ENCODE results near the gene PHF21A.

PHF21A gene

GRCh38 chr11:45930031-45930794 lies 191.0 kb downstream of the PHF21A start:
- Histone ChIP-seq H3K27me3 (ENCODE audit: control insufficient read depth, insufficient read depth, low read length) (no peaks in the 10 kb centered on the region), H3K9me3 (ENCODE audit: control insufficient read depth, insufficient read depth, low read length) (no peaks in the 10 kb centered on the region), H3K4me1 (ENCODE audit: control insufficient read depth, insufficient read depth, low read length) (no peaks in the 10 kb centered on the region), H3K36me3 (ENCODE audit: control insufficient read depth, insufficient read depth, low read length) (peaks cover 38% of the 10 kb centered on the region), H3K4me3 (ENCODE audit: low read length) (no peak overlapping the region), H3K27ac (ENCODE audit: low read length) (no peak overlapping the region)
- WGBS (ENCODE audit: insufficient coverage, insufficient read length): no CpG with 5 or more reads among the region's 14 CpGs
- DNase-seq (ENCODE audit: low read depth, low spot score): no peak

DNA sequence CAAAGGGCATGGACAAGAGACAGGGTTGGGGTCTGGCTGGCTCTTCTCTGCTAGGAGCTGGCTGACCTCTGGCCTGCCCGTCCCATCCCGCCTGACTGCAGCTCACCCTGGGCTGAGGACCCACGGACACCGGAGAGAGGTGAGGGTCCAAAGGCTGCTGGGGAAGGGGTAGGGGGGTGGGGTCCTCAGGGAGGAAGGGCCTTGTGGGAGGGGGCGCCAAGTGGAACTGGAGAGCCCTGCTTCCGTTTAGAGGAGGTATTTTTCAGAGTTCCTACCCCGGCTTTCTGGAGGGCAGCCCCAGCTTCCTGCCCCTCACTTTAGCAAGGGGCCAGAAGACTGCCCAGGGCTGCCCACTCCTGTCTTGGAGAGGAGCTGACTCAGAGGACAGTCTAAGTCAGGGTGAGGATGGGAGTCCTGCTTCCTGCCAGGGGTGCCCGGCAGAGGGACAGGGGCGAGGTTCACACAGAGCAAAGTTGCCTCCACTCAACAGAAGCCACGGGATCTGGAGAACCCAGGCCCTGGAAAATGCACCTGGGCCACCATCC lies 191.7 kb downstream of the PHF21A start:
- H3K36me3 ChIP-seq (ENCODE audit: control insufficient read depth, insufficient read depth, low read length): peaks cover 34% of the 10 kb centered on the region
- H3K4me1 ChIP-seq (ENCODE audit: control insufficient read depth, insufficient read depth, low read length): no peaks in the 10 kb centered on the region
- H3K9me3 ChIP-seq (ENCODE audit: control insufficient read depth, insufficient read depth, low read length): no peaks in the 10 kb centered on the region
- H3K27ac ChIP-seq (ENCODE audit: low read length): no peak overlapping the region
- H3K4me3 ChIP-seq (ENCODE audit: low read length): no peak overlapping the region
- H3K27me3 ChIP-seq (ENCODE audit: control insufficient read depth, insufficient read depth, low read length): no peaks in the 10 kb centered on the region
- no peak for DNase-seq (ENCODE audit: low read depth, low spot score)
- no CpG with 5 or more reads among the region's 10 CpGs for WGBS (ENCODE audit: insufficient coverage, insufficient read length)

DNA sequence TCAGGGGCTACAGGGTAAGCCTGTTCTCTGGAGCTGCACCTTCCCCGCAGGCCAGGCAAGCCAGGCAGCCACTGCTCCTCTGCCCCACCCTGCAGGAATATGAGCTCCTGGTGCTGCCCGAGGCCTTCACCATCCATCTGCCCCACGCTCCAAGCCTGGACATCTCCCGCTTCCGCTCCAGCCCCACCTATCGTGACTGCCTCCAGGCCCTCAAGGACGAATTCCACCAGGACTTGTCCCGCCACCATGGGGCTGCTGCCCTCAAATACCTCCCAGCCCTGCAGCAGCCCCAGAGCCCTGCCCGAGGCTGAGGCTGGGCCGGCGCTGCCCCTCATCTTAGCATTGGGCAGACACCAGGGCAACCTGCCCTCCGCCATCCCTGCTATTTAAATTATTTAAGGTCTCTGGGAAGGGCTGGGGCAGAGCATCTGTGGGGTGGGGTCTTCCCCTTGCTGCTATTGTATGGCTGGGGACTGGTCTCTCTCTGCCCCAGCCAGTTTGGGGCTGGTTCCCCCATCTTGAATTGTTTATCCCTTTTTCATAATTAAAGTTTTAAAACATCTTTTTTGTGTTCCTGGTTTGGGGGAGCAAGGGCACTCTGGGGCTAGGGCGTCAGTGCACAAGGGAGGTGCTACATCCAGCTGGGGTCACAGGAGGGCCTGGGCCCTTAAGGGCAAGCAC lies 192.6 kb downstream of the PHF21A start:
- no peak for DNase-seq (ENCODE audit: low read depth, low spot score)
- Histone ChIP-seq H3K4me1 (ENCODE audit: control insufficient read depth, insufficient read depth, low read length) (no peaks in the 10 kb centered on the region), H3K27ac (ENCODE audit: low read length) (no peak overlapping the region)

DNA sequence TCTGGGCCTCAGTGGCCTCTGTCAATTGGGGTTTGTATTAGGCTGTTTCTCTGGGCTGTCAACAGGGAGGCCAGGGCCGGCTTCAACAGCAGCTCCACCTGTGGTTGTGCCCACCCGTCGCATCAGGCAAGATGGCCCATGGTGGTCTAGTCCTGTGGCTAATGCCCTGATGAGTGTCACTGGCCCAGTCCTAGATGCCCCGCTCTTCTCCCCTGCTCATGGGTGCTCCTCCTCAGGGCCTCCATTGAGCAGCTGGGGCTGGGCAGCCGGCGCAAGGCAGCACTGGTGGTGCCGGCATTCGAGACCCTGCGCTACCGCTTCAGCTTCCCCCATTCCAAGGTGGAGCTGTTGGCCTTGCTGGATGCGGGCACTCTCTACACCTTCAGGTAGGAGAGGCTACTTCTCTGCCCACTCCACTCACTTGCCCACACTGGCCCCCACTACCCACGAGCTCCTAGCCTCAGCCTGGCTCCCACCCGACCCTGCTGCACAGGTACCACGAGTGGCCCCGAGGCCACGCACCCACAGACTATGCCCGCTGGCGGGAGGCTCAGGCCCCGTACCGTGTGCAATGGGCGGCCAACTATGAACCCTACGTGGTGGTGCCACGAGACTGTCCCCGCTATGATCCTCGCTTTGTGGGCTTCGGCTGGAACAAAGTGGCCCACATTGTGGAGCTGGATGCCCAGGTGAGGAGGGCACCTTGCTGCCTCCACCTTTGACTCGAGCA lies 193.4 kb downstream of the PHF21A start:
- Histone ChIP-seq H3K27me3 (ENCODE audit: control insufficient read depth, insufficient read depth, low read length) (no peaks in the 10 kb centered on the region), H3K27ac (ENCODE audit: low read length) (no peak overlapping the region), H3K4me3 (ENCODE audit: low read length) (no peak overlapping the region), H3K4me1 (ENCODE audit: control insufficient read depth, insufficient read depth, low read length) (0 out of 2 replicates have a peak, but pooled peaks cover 2% of the 10 kb centered on the region), H3K36me3 (ENCODE audit: control insufficient read depth, insufficient read depth, low read length) (peaks cover 30% of the 10 kb centered on the region), H3K9me3 (ENCODE audit: control insufficient read depth, insufficient read depth, low read length) (no peaks in the 10 kb centered on the region)
- no CpG with 5 or more reads among the region's 27 CpGs for WGBS (ENCODE audit: insufficient coverage, insufficient read length)
- DNase-seq (ENCODE audit: low read depth, low spot score): no peak

More for the DNA sequence above, 192.6 kb downstream of the PHF21A start:
- WGBS (ENCODE audit: insufficient coverage, insufficient read length): no CpG with 5 or more reads among the region's 13 CpGs
- peaks cover 30% of the 10 kb centered on the region for H3K36me3 ChIP-seq (ENCODE audit: control insufficient read depth, insufficient read depth, low read length)
- no peaks in the 10 kb centered on the region for H3K27me3 ChIP-seq (ENCODE audit: control insufficient read depth, insufficient read depth, low read length)
- H3K9me3 ChIP-seq (ENCODE audit: control insufficient read depth, insufficient read depth, low read length): no peaks in the 10 kb centered on the region
- no peak overlapping the region for H3K4me3 ChIP-seq (ENCODE audit: low read length)

DNA sequence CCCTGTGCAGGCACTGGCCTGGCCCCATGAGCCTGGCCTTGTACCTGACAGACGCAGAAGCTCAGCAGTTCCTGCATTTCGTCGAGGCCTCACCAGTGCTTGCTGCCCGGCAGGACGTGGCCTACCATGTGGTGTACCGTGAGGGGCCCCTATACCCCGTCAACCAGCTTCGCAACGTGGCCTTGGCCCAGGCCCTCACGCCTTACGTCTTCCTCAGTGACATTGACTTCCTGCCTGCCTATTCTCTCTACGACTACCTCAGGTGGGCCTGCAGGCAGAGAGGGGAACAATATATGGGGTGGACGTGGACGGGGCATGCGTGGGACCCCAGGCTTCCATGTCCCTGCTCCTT lies 193.9 kb downstream of the PHF21A start:
- H3K9me3 ChIP-seq (ENCODE audit: control insufficient read depth, insufficient read depth, low read length): no peaks in the 10 kb centered on the region
- H3K27me3 ChIP-seq (ENCODE audit: control insufficient read depth, insufficient read depth, low read length): no peaks in the 10 kb centered on the region
- peaks cover 30% of the 10 kb centered on the region for H3K36me3 ChIP-seq (ENCODE audit: control insufficient read depth, insufficient read depth, low read length)
- H3K4me1 ChIP-seq (ENCODE audit: control insufficient read depth, insufficient read depth, low read length): 0 out of 2 replicates have a peak, but pooled peaks cover 2% of the 10 kb centered on the region
- no CpG with 5 or more reads among the region's 15 CpGs for WGBS (ENCODE audit: insufficient coverage, insufficient read length)
- no peak overlapping the region for H3K4me3 ChIP-seq (ENCODE audit: low read length)
- no peak for DNase-seq (ENCODE audit: low read depth, low spot score)
- H3K27ac ChIP-seq (ENCODE audit: low read length): no peak overlapping the region

DNA sequence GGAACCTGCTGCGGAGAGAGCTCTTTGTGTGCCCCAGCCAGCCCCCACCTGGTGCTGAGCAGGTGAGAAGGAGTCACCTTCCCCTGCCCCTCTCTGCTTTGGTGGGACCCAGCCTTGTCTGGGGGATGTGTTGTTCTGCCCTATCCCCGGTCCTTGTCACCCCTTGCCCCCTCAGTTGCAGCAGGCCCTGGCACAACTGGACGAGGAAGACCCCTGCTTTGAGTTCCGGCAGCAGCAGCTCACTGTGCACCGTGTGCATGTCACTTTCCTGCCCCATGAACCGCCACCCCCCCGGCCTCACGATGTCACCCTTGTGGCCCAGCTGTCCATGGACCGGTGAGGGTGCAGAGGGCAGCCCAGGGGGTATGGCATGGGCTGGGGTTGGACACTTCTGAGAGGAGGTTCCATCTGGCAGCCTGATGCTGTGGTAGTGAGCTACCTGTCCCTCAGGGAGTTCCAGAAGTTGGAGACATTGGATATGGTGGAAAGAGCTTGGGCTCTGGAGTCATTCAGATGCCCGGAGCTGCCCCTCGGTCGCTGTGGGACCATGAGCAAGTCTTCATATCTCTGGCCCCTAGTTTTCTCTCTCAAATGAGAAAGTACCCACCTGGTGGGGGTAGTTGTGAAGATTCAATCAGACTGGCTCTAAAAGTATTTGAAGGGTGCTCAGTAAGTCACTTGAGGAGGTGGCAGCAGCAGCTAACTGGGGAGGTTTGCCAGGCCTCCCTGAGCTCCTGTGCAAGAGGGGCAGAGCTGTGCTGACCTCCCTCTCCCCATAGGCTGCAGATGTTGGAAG lies 194.5 kb downstream of the PHF21A start:
- H3K4me1 ChIP-seq (ENCODE audit: control insufficient read depth, insufficient read depth, low read length): 0 out of 2 replicates have a peak, but pooled peaks cover 2% of the 10 kb centered on the region
- no peaks in the 10 kb centered on the region for H3K9me3 ChIP-seq (ENCODE audit: control insufficient read depth, insufficient read depth, low read length)
- H3K27me3 ChIP-seq (ENCODE audit: control insufficient read depth, insufficient read depth, low read length): no peaks in the 10 kb centered on the region
- no CpG with 5 or more reads among the region's 12 CpGs for WGBS (ENCODE audit: insufficient coverage, insufficient read length)
- peaks cover 27% of the 10 kb centered on the region for H3K36me3 ChIP-seq (ENCODE audit: control insufficient read depth, insufficient read depth, low read length)
- H3K4me3 ChIP-seq (ENCODE audit: low read length): no peak overlapping the region
- DNase-seq (ENCODE audit: low read depth, low spot score): no peak
- H3K27ac ChIP-seq (ENCODE audit: low read length): no peak overlapping the region

GRCh38 chr11:45926001-45926401 lies 195.3 kb downstream of the PHF21A start:
- no peaks in the 10 kb centered on the region for H3K9me3 ChIP-seq (ENCODE audit: control insufficient read depth, insufficient read depth, low read length)
- H3K27me3 ChIP-seq (ENCODE audit: control insufficient read depth, insufficient read depth, low read length): no peaks in the 10 kb centered on the region
- DNase-seq (ENCODE audit: low read depth, low spot score): no peak
- H3K27ac ChIP-seq (ENCODE audit: low read length): no peak overlapping the region
- peaks cover 5% of the 10 kb centered on the region; the same call in 1 of the 2 replicates for H3K4me1 ChIP-seq (ENCODE audit: control insufficient read depth, insufficient read depth, low read length)
- no peak overlapping the region for H3K4me3 ChIP-seq (ENCODE audit: low read length)
- H3K36me3 ChIP-seq (ENCODE audit: control insufficient read depth, insufficient read depth, low read length): peaks cover 27% of the 10 kb centered on the region
- no CpG with 5 or more reads among the region's 12 CpGs for WGBS (ENCODE audit: insufficient coverage, insufficient read length)

DNA sequence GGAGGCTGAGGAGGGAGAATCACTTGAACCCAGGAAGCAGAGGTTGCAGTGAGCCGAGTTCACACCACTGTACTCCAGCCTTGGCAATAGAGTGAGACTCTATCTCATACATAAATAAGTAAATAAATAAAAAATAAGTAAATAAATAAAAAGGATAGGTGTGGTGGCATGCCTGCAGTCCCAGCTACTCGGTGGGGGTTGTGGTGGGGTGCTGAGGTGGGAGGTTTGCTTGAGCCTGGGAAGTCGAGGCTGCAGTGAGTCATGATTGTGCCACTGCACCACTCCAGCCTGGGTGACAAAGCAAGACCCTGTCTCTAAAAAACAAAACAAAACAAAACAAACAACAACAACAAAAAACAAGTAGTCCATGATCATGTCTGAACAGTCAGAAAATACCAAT lies 195.7 kb downstream of the PHF21A start:
- no peaks in the 10 kb centered on the region for H3K9me3 ChIP-seq (ENCODE audit: control insufficient read depth, insufficient read depth, low read length)
- peaks cover 27% of the 10 kb centered on the region for H3K36me3 ChIP-seq (ENCODE audit: control insufficient read depth, insufficient read depth, low read length)
- H3K27ac ChIP-seq (ENCODE audit: low read length): no peak overlapping the region
- no peak for DNase-seq (ENCODE audit: low read depth, low spot score)
- H3K4me1 ChIP-seq (ENCODE audit: control insufficient read depth, insufficient read depth, low read length): peaks cover 9% of the 10 kb centered on the region
- WGBS (ENCODE audit: insufficient coverage, insufficient read length): no CpG with 5 or more reads among the region's 3 CpGs
- no peaks in the 10 kb centered on the region for H3K27me3 ChIP-seq (ENCODE audit: control insufficient read depth, insufficient read depth, low read length)
- no peak overlapping the region for H3K4me3 ChIP-seq (ENCODE audit: low read length)

DNA sequence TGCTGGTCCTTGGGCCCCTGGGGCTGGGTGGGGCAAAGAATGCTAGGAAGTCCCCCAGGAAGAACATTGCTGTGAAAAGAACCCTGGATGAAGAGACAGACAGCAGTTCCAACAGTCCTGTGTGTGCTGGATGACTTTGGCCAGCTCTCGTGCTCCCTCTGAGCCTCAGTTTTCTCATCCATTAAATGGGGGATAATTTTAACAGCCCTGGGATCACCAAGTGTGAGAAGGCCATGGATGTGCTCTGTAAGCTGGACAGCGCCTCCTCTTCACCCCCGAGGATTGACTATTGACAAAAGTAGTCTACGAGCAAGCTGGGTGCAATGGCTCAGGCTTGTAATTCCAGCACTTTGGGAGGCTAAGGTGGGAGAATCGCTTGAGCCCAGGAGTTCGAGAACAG lies 196.3 kb downstream of the PHF21A start:
- no peak for DNase-seq (ENCODE audit: low read depth, low spot score)
- Histone ChIP-seq H3K4me1 (ENCODE audit: control insufficient read depth, insufficient read depth, low read length) (peaks cover 12% of the 10 kb centered on the region), H3K36me3 (ENCODE audit: control insufficient read depth, insufficient read depth, low read length) (peaks cover 27% of the 10 kb centered on the region), H3K9me3 (ENCODE audit: control insufficient read depth, insufficient read depth, low read length) (no peaks in the 10 kb centered on the region), H3K4me3 (ENCODE audit: low read length) (no peak overlapping the region), H3K27ac (ENCODE audit: low read length) (no peak overlapping the region), H3K27me3 (ENCODE audit: control insufficient read depth, insufficient read depth, low read length) (no peaks in the 10 kb centered on the region)
- no CpG with 5 or more reads among the region's 6 CpGs for WGBS (ENCODE audit: insufficient coverage, insufficient read length)
